ENCODE measurements around the gene LMX1A. TPM values are rescaled to one million over a fixed set of nuclear protein-coding genes. Genes with fewer than 3 reads are reported as not detected.

Gene LMX1A
- total RNA-seq, 4 donors from 2014 or later = 1.1 to 2.5 (median 1.8) TPM

DNA sequence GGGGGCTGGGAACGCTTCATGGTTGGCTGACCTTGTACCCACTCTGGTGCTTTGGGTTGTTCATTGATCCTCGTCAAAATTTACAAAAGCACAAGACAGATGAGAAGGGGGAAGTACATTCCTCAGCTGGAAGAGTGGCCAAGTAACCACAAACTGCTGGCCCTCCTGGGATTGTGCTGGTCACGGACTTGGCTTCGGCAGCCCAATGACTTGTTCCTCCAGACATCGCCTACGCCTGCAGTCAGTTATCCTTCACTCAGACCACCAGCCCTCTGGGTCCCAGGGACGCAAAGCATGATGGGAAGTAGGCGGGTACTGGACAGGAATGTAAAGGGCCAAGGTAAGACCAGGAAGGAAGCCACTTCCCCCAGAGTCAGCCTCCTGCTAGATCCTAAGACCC is 53.1 kb downstream of the LMX1A start:
- Histone ChIP-seq H3K4me3 (no peak overlapping the region), H3K9me3 (no peaks in the 10 kb centered on the region)

DNA sequence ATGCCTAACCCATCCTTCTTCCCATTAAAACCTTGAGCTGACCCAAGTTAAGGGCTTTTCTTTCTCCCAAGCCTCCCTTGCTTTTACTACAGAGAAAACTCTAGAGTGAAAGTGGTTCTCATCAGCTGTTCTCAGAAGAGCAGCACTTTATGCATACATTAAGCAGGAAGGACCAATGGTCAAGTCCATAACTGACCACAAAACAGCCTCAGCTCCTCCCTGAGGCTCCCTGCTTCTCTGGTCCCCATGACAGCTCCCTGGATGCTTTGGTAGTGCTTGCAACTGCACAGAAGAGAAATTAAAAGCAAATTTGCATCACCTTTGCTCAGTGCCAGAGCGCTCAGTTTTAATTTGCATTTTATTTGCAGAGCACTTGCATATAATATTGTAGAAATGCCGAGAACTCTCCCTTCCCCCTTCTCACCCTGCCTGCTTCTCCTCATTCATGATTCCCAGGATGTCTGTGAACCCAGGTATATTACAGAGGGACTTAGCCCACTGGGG is 56.1 kb downstream of the LMX1A start:
- H3K27ac ChIP-seq = no peak overlapping the region
- no peaks in the 10 kb centered on the region for H3K9me3 ChIP-seq
- H3K4me1 ChIP-seq = no peaks in the 10 kb centered on the region
- no peak for DNase-seq
- H3K36me3 ChIP-seq = no peaks in the 10 kb centered on the region
- TF ChIP-seq POLR2A (IDR thresholded peaks at IDR 0.05) (no peak), CTCF (IDR thresholded peaks at IDR 0.05) (no peak)
- no peak overlapping the region for H3K4me3 ChIP-seq
- no peaks in the 10 kb centered on the region for H3K27me3 ChIP-seq

More for the DNA sequence above, 53.1 kb downstream of the LMX1A start:
- TF ChIP-seq CTCF (IDR thresholded peaks at IDR 0.05) (no peak), POLR2A (IDR thresholded peaks at IDR 0.05) (no peak)
- Histone ChIP-seq H3K36me3 (no peaks in the 10 kb centered on the region), H3K27me3 (no peaks in the 10 kb centered on the region), H3K4me1 (no peaks in the 10 kb centered on the region), H3K27ac (no peak overlapping the region)
- no peak for DNase-seq

DNA sequence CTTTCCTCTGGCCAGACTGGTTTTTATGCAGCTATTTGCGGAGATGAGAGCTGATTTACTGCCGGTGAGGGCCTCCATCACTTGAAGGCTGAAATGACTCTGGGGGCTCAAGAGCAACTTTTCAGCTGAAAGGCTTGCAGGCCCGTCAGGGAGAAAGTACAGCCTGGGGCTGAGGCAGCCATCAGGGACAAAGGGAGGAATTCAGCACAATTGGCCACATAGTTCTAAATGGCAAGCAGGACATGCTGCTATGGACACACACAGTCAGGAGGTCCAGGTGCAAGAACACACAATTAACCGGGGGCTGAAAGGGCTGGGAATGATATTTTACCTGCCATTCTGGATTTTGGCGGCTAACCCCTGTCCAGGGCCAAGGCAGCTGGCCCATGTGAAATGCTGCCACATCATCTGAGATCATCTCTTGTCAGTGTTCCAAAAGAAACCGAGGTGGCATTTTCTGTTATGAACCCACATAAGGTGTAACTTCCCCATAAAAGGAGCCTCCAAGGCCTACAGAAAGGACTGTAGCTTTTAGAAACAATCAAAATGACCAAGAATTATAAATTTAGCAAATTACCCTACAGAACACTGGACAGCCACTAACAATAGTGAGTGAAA is 58.2 kb downstream of the LMX1A start:
- Histone ChIP-seq H3K4me1 (no peaks in the 10 kb centered on the region), H3K27ac (no peak overlapping the region), H3K4me3 (no peak overlapping the region), H3K9me3 (no peaks in the 10 kb centered on the region), H3K36me3 (no peaks in the 10 kb centered on the region), H3K27me3 (no peaks in the 10 kb centered on the region)
- DNase-seq = no peak
- TF ChIP-seq CTCF (IDR thresholded peaks at IDR 0.05) = no peak
- no peak for TF ChIP-seq POLR2A (IDR thresholded peaks at IDR 0.05)

- no peak overlapping the region for H3K4me3 ChIP-seq
- DNase-seq = no peak
- H3K27ac ChIP-seq = no peak overlapping the region
- no peak for TF ChIP-seq CTCF (IDR thresholded peaks at IDR 0.05)
- TF ChIP-seq POLR2A (IDR thresholded peaks at IDR 0.05) = no peak
- H3K4me1 ChIP-seq = no peaks in the 10 kb centered on the region
- H3K9me3 ChIP-seq = no peaks in the 10 kb centered on the region
- no peaks in the 10 kb centered on the region for H3K27me3 ChIP-seq
- no peaks in the 10 kb centered on the region for H3K36me3 ChIP-seq
Observed at GRCh38 chr1:165296205-165296604, 60.3 kb downstream of the LMX1A start.

DNA sequence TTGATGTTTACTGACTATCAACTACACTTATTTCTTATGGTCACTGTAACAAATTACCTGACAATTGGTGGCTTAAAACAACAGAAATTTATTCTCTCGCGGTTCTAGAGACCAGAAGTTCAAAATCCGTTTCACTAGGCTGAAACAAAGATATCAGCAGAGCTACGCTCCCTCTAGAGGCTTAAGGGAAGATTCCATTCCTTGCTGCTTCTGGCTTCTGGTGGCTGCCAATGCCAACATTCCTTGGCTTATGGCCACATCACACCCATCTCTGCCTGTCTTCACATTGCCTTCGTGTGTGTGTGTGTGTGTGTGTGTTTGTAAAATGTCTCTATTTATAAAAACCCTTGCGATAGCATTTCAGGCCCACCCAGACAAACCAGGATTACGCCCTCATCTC is 66.4 kb downstream of the LMX1A start:
- no peak overlapping the region for H3K27ac ChIP-seq
- DNase-seq = no peak
- peaks cover 0 to 10% (median 0%) of the 10 kb centered on the region in 4 donors for H3K4me1 ChIP-seq
- H3K4me3 ChIP-seq = no peak overlapping the region
- no peaks in the 10 kb centered on the region for H3K9me3 ChIP-seq
- no peaks in the 10 kb centered on the region for H3K36me3 ChIP-seq
- TF ChIP-seq CTCF (IDR thresholded peaks at IDR 0.05) = no peak
- no peak for TF ChIP-seq POLR2A (IDR thresholded peaks at IDR 0.05)
- no peaks in the 10 kb centered on the region for H3K27me3 ChIP-seq

Measured in Peyer's patch (tissue), 4 donors.